ENCODE data around the gene KIAA0513.

The KIAA0513 gene
- long read RNA-seq, donor 1 = 0 reads
- long read RNA-seq, donor 2, full-length matches to known transcripts = 1 of 1 reads
- long read RNA-seq, donor 2, partial matches to known transcripts = 0 of 1 reads
- long read RNA-seq, donor 2, other reads (novel, unspliced or antisense) = 0 of 1 reads
- long read RNA-seq, donor 3 = 0 reads
- long read RNA-seq, donor 4 = 0 reads
- long read RNA-seq, donor 5 = 0 reads
- long read RNA-seq, donor 6 = 0 reads
- long read RNA-seq, donor 7 = 0 reads
- long read RNA-seq, donor 8 = 0 reads

DNA sequence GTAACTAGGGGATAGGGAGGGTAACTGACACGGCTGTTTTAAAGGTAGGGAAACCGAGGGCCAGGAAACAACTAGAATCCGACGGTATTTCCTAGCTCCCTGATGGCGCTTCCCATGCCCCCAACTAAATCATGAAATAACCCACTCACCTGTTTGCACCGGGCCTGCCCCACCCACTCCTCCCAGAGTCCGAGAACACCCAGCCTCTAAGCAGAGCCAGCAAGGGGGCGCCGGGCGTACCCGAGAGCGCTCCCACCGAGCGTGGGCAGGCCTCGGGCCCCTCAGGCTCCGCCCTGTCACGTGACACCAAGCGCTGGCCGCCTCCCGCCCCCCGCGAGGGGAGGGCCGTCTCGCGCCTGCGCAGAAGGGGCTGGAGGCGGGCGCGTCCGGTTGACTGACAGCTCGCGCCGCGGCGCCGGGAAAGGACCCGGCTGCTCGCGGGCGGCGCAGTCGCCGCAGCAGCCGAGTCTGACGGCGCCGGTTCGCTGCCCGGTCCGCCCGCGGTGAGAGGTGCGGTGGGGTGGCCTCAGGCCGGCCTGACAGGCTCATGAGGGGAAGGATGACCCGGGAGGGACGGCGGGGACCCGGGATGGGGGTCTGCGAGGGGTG, at the start of gene KIAA0513:
KIAA0513 (plus strand) TSS at position 447 of the 609 bp plus-strand sequence. CDS start 39,277 bp downstream, outside the sequence.
- peak; percentile 98 for DNase-seq

GRCh38 chr16:84979516-84979915, 48.1 kb upstream of the KIAA0513 start:
- no peak for DNase-seq

DNA sequence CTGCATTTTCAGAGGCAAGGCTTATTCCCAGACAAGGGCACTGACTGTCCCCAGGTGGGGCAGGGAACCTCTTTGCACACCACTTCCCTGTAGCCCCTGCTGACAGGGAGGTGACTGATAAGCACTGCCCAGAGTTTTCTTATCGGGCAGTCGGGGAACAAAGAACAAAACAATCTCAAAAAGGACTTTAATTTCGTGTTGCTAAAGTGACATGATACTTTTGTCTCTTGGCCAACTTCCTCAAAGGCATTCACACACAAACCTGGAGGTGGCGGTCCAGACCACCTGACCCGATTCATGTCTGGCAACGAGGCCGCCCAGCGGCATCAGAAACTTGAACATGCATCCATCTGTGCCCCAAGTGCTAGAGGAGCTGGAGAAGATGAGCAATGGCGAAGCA, 45.2 kb upstream of the KIAA0513 start:
- no peak for DNase-seq

GRCh38 chr16:84985079-84986065, 42.2 kb upstream of the KIAA0513 start:
- DNase-seq = no peak

- no peak for DNase-seq
These were observed 41.5 kb upstream of the KIAA0513 start for GRCh38 chr16:84986102-84986501.

DNA sequence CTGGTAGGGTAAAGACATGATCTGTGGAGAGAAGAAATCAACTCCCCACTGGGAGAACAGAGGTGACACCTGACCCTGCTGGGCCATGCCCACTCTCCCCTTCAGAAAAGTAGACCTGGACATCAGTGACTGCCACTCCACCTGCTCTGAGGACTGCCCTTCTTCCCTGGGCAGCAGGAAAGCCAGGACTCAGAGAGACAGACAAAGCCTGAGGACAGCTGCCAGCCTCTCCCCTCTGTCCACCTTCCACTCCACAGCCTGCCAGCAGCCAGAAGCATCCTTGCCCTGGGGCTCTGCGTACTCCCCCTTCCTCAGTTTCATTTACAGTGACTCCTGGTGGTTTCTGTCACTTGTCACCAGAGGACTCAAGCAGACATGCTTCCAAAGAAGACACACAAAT, 40.7 kb upstream of the KIAA0513 start:
- no peak for DNase-seq

GRCh38 chr16:84988328-84989080, 39.1 kb upstream of the KIAA0513 start:
- no peak for DNase-seq

- DNase-seq = no peak
These were observed 37.6 kb upstream of the KIAA0513 start for GRCh38 chr16:84989749-84990620.

- no peak for DNase-seq
These were observed 36.8 kb upstream of the KIAA0513 start for GRCh38 chr16:84990782-84991181.

DNA sequence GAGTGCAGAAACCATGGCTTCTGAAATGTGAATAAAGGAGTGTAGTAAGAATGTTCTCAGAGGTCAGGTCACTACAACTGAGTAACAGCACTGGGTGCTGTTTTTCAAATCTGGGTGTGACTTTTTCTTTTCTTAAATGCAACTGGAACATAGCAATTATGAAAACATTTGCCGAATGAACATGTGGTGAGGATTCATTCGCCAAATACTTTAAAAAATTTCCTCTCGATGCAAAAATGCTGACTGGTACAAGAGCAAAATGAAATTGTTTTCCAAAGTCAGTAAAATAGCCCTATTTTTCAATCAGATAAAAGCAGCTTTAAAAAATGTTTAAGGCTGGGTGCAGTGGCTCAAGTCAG, 34.9 kb upstream of the KIAA0513 start:
- DNase-seq = no peak

GRCh38 chr16:84993926-84994325, 33.7 kb upstream of the KIAA0513 start:
- DNase-seq = no peak

- no peak for DNase-seq
These were observed 31.9 kb upstream of the KIAA0513 start for GRCh38 chr16:84995663-84996062.

- DNase-seq = no peak
These were observed 31.2 kb upstream of the KIAA0513 start for GRCh38 chr16:84996365-84996764.

DNA sequence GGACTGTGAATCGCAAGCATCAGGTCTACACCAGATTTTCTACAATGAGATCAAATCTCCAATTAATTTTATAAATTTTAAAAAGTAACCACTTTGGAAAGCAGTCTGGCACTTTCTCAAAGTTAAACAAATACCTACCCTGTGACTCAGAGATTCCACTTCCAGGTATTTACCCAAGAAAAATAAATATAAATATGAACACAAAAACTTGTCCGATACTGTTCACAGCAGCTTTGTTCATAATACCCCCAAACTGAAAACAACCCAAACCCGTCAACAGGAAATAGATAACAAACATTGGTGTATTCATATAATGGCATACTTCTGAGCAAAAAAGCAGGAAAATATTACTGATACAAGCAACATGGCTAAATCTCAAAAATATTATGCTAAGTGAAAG, 28.4 kb upstream of the KIAA0513 start:
- no peak for DNase-seq

- DNase-seq = no peak
These were observed 27.6 kb upstream of the KIAA0513 start for GRCh38 chr16:84999857-85000480.

DNA sequence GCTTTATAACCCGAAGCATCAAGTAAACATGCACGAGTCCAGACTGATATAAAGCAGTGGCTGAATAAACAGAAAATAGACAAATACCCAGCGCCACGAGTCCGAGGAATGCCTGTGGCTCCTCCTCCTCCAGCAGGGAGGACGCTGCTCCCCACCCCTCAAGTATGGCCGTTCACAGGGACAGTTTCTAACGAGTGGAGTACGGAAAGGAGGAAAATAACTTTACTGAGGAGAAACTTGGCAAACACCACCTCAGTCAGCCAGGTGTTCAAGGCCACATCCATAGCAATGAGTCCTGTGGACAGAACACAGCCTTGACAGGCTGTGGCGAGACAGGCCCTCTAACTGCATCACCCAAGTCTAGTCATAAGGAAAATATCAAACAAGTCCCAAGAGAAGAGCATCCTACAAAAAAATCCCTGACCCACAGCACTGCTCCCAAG, 25.5 kb upstream of the KIAA0513 start:
- DNase-seq = no peak

DNA sequence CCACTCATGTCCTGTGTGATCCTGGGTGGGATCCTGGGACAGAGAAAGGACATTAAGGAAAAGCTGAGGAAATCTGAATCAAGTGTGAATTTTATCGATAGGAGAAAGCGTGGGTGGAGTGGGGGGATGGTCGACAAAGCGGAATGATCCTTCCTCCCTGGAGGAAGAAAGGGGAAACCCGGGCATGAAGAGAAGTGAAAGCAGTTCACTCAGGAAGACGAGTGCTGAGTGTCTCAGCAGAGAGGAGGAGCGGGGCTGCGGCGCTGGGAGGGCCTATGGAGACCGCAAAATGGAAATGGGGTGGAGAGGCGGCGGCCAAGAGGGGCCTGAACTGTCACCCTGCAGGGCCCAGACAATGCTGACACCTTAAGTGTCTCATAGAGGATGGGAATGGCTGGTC, 25.0 kb upstream of the KIAA0513 start:
- no peak for DNase-seq

GRCh38 chr16:85003076-85003475, 24.5 kb upstream of the KIAA0513 start:
- DNase-seq = no peak

DNA sequence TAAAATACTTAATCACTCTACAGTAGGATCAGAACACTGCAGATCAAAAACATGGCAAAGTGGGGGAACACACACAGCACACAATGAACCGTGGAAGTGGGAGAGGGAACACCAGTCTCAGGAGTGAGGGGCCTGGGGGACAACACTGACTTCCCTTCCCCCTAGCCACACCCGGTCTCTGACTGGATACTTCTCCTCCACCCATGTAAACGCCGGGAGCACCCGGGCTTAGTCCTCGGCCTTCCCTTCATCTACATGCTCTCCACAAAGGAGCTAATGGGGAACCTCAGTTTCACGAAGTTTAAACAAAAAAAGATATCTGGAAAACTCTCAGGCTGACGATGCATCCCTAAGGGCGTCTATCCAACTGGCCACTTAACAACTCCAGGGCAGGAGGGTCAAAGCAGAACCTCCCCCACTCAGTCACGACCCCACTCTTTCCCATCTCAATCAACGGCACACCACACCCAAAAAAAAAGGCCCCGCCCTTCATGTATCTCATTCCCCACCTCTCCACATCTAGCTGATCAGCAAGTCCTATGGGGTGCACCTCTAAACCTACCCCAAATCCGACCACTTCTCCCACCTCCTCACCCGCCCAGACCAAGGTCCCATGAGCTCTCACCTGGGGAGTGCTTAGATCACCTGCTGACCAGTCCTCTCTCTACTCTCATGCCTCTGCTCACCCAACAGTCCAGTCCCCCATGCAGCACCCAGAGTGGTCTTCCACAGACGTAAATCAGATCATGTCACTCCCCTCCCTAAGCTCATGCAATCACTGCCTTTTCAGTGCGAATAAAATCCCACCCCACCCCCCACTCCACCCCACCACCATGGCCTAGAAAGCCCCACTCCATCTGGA, 23.6 kb upstream of the KIAA0513 start:
- no peak for DNase-seq

All from right kidney (tissue), 9 donors.